CD4-positive, alpha-beta T cell treated with Interferon gamma for 1 hour (primary cell): ENCODE measurements around the gene PCBP3.
"Not testable (repeated sequence)": the region's sequence is repeated elsewhere in the genome, so short reads cannot be mapped to it uniquely, and the experiment has no call there.

Experiments used
- DNase-seq: peaks from one replicate; pipeline ENCODE4 v3.0.0-alpha.2; 2020

PCBP3 gene

GRCh38 chr21:45636459-45636858 lies 7.1 kb upstream of the PCBP3 start:
- no peak for DNase-seq

GRCh38 chr21:45636951-45637646 lies 6.4 kb upstream of the PCBP3 start:
- no peak for DNase-seq

- DNase-seq = no peak
These were observed 5.6 kb upstream of the PCBP3 start for GRCh38 chr21:45637883-45638282.

GRCh38 chr21:45638707-45639106 lies 4.8 kb upstream of the PCBP3 start:
- no peak for DNase-seq

- no peak for DNase-seq
These were observed 4.1 kb upstream of the PCBP3 start for GRCh38 chr21:45639206-45640000.

- no peak for DNase-seq
These were observed 3.3 kb upstream of the PCBP3 start for GRCh38 chr21:45640001-45640887.

GRCh38 chr21:45640888-45641479 lies 2.5 kb upstream of the PCBP3 start:
- DNase-seq = no peak

GRCh38 chr21:45641480-45642035 lies 2.0 kb upstream of the PCBP3 start:
- no peak for DNase-seq

GRCh38 chr21:45642122-45642813 lies 1.3 kb upstream of the PCBP3 start:
- no peak for DNase-seq

- peak; percentile 6 for DNase-seq
These were observed 749 bp downstream of the PCBP3 start for GRCh38 chr21:45644041-45644906.

GRCh38 chr21:45651921-45652320 lies 8.4 kb downstream of the PCBP3 start:
- no peak for DNase-seq

- DNase-seq = no peak
These were observed 11.6 kb downstream of the PCBP3 start for GRCh38 chr21:45655124-45655523.

GRCh38 chr21:45656114-45656513 lies 12.6 kb downstream of the PCBP3 start:
- not testable (repeated sequence) for DNase-seq

GRCh38 chr21:45661913-45662622 lies 18.5 kb downstream of the PCBP3 start:
- not testable (repeated sequence) for DNase-seq

- DNase-seq = not testable (repeated sequence)
These were observed 19.2 kb downstream of the PCBP3 start for GRCh38 chr21:45662623-45663245.

GRCh38 chr21:45669382-45669781 lies 25.9 kb downstream of the PCBP3 start:
- DNase-seq = no peak

GRCh38 chr21:45670731-45671130 lies 27.2 kb downstream of the PCBP3 start:
- DNase-seq = no peak

- not testable (repeated sequence) for DNase-seq
These were observed 35.3 kb downstream of the PCBP3 start for GRCh38 chr21:45678790-45679189.

GRCh38 chr21:45680215-45680614 lies 36.7 kb downstream of the PCBP3 start:
- no peak for DNase-seq

GRCh38 chr21:45695086-45695485 lies 51.6 kb downstream of the PCBP3 start:
- DNase-seq = no peak
